HG03175 (cell line): Measurements from ENCODE around the gene COL27A1.

ENCODE experiments used
- ATAC-seq: cut with Tn5 transposase; IDR thresholded peaks from one replicate; pipeline ENCODE4 v1.9.1; 2021; ENCODE audit warnings: mild to moderate bottlenecking, moderate library complexity; ENCODE audit not compliant: unreplicated experiment

COL27A1 gene

GRCh38 chr9:114202849-114203248 lies 47.5 kb downstream of the COL27A1 start:
- ATAC-seq: no peak

- ATAC-seq: no peak
Observed at GRCh38 chr9:114203410-114204140, 48.2 kb downstream of the COL27A1 start.

GRCh38 chr9:114204265-114204664 lies 48.9 kb downstream of the COL27A1 start:
- no peak for ATAC-seq

GRCh38 chr9:114205171-114206015 lies 50.1 kb downstream of the COL27A1 start:
- ATAC-seq: no peak

GRCh38 chr9:114206221-114206789 lies 51.0 kb downstream of the COL27A1 start:
- ATAC-seq: no peak

- no peak for ATAC-seq
Observed at GRCh38 chr9:114207034-114207810, 51.9 kb downstream of the COL27A1 start.

GRCh38 chr9:114207845-114208244 lies 52.5 kb downstream of the COL27A1 start:
- ATAC-seq: no peak

GRCh38 chr9:114209151-114209550 lies 53.8 kb downstream of the COL27A1 start:
- ATAC-seq: no peak

- no peak for ATAC-seq
Observed at GRCh38 chr9:114210136-114210535, 54.8 kb downstream of the COL27A1 start.

GRCh38 chr9:114210691-114211276 lies 55.4 kb downstream of the COL27A1 start:
- no peak for ATAC-seq

GRCh38 chr9:114212826-114213225 lies 57.5 kb downstream of the COL27A1 start:
- no peak for ATAC-seq

GRCh38 chr9:114213566-114213965 lies 58.2 kb downstream of the COL27A1 start:
- ATAC-seq: no peak

- ATAC-seq: no peak
Observed at GRCh38 chr9:114214181-114214580, 58.8 kb downstream of the COL27A1 start.

- ATAC-seq: no peak
Observed at GRCh38 chr9:114214686-114215414, 59.5 kb downstream of the COL27A1 start.

- ATAC-seq: no peak
Observed at GRCh38 chr9:114216081-114216480, 60.7 kb downstream of the COL27A1 start.

- no peak for ATAC-seq
Observed at GRCh38 chr9:114216976-114217375, 61.6 kb downstream of the COL27A1 start.

GRCh38 chr9:114218264-114219120 lies 63.2 kb downstream of the COL27A1 start:
- ATAC-seq: no peak

GRCh38 chr9:114220061-114220541 lies 64.8 kb downstream of the COL27A1 start:
- no peak for ATAC-seq
